Progenitor cell of endocrine pancreas (in vitro differentiated cells): Measurements from ENCODE around the gene ANKS1B. TPM values are rescaled to one million over a fixed set of nuclear protein-coding genes. Genes with fewer than 3 reads are reported as not detected.
A peak's percentile ranks its signal among the peaks of the same experiment; 100 is the strongest.

Experiments
- DNase-seq: peaks from one replicate; pipeline ENCODE4 v3.0.0; 2021; ENCODE audit warnings: low spot score; ENCODE audit not compliant: unreplicated experiment
- H3K27ac Mint-ChIP-seq: 2 replicates; pipeline ENCODE4 v1.8.0; 2021; ENCODE audit warnings: mild to moderate bottlenecking, moderate library complexity, mixed read lengths
- H3K27me3 Mint-ChIP-seq: 2 replicates; pipeline ENCODE4 v1.8.0; 2021; ENCODE audit warnings: mixed read lengths
- H3K36me3 Mint-ChIP-seq: 2 replicates; pipeline ENCODE4 v1.8.0; 2022; ENCODE audit warnings: mixed read lengths; ENCODE audit not compliant: insufficient read depth
- H3K4me1 Mint-ChIP-seq: 2 replicates; pipeline ENCODE4 v1.8.0; 2021; ENCODE audit warnings: low read depth, mixed read lengths
- H3K4me3 Mint-ChIP-seq: 2 replicates; pipeline ENCODE4 v1.8.0; 2021; ENCODE audit warnings: low read depth, mild to moderate bottlenecking, moderate library complexity, mixed read lengths
- H3K9me3 Mint-ChIP-seq: 2 replicates; pipeline ENCODE4 v1.8.0; 2021; ENCODE audit warnings: low read depth, mixed read lengths
- total RNA-seq: library from RNA; stranded (reverse); gene quantifications from 2 replicates; pipeline ENCODE4 v1.2.1, GENCODE V29; 2021
- TF ChIP-seq, protein P1 (sequence below): fragments of 200-600 bp; sonication (generic); IDR thresholded peaks from one replicate; pipeline ENCODE4 v1.5.0; 2021; ENCODE audit warnings: antibody characterized with exemption, mild to moderate bottlenecking; ENCODE audit not compliant: unreplicated experiment

ANKS1B gene
- total RNA-seq, 1 donor from 2014 or later = 10.1 TPM

DNA sequence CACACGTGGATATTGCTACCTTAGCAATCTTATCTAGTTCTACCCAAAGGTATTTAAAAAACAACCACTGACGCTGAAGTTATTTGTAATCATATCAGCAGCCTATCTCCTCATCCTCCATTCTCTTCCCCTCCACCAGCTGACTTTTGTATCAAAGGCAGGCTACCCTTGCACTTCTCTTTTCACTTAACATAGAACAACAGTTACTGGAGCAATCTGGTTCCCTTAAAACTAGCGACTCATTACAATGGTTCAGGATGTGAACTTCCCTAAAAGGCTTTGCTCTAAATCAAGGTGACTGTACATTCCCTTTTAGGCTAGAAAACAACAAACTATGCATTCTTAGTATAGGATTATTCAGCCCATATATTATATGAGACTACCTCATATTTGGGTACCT is 935.0 kb downstream of the ANKS1B start:
- Mint-ChIP-seq H3K4me3 (no peak overlapping the region), H3K36me3 (peaks cover 5% of the 10 kb centered on the region), H3K4me1 (no peaks in the 10 kb centered on the region), H3K27me3 (no peaks in the 10 kb centered on the region), H3K27ac (no peak overlapping the region), H3K9me3 (peaks cover 18% of the 10 kb centered on the region)
- TF ChIP-seq, protein P1, sequence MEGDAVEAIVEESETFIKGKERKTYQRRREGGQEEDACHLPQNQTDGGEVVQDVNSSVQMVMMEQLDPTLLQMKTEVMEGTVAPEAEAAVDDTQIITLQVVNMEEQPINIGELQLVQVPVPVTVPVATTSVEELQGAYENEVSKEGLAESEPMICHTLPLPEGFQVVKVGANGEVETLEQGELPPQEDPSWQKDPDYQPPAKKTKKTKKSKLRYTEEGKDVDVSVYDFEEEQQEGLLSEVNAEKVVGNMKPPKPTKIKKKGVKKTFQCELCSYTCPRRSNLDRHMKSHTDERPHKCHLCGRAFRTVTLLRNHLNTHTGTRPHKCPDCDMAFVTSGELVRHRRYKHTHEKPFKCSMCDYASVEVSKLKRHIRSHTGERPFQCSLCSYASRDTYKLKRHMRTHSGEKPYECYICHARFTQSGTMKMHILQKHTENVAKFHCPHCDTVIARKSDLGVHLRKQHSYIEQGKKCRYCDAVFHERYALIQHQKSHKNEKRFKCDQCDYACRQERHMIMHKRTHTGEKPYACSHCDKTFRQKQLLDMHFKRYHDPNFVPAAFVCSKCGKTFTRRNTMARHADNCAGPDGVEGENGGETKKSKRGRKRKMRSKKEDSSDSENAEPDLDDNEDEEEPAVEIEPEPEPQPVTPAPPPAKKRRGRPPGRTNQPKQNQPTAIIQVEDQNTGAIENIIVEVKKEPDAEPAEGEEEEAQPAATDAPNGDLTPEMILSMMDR = no peak
- no peak for DNase-seq

DNA sequence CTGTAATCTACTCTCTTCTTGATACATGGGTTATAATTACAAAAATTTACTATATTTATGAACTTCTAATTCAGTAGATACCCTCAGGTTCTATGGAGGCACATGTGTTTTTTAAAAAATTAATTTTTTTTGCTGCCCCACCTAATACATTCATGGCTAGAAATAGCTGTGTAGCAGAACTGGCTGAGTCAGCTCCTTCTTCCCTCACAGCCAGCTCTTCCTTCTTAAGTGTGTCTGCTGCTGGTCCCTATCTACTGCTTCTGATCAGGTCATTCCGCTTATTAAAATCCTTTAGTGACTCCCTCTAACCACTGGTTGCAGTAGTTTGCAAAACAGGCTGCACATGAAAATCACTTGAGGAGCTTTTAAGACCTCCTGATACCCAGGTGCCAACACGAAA is 939.6 kb downstream of the ANKS1B start:
- H3K9me3 Mint-ChIP-seq = peaks cover 18% of the 10 kb centered on the region
- H3K36me3 Mint-ChIP-seq = peaks cover 5% of the 10 kb centered on the region
- TF ChIP-seq, protein P1 = no peak
- H3K4me3 Mint-ChIP-seq = no peak overlapping the region
- H3K4me1 Mint-ChIP-seq = peaks cover 4% of the 10 kb centered on the region
- no peak overlapping the region for H3K27ac Mint-ChIP-seq
- no peaks in the 10 kb centered on the region for H3K27me3 Mint-ChIP-seq
- DNase-seq = no peak

DNA sequence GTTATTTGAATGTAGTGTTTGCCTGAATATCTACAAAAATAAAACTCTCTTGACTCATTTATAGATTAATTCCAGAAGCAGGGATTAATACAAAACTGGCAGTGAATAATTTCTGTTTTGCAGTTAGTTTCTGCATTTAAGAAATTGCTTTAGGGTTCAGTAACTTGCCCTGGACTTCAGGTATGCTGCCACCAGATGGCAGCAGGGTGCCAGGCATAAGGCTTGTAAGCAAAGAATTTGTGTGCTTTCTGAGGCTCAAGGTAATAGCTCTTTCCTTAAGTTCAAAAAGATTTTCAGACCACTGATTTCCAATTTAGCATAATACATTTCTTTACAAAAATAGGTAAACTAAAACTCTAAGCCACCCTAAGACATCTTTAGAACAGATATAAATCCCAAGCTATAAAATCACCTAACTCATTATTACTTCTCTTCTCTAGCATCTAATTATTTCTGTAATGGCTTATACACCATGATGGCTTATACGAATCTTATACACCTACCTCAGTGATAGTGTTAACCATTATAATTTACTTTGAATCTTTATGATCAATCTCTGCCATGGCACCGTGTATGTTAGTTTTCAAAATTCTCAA is 941.3 kb downstream of the ANKS1B start:
- Mint-ChIP-seq H3K4me3 (no peak overlapping the region), H3K27me3 (no peaks in the 10 kb centered on the region), H3K36me3 (peaks cover 5% of the 10 kb centered on the region), H3K9me3 (peaks cover 16% of the 10 kb centered on the region), H3K27ac (no peak overlapping the region), H3K4me1 (peaks cover 4% of the 10 kb centered on the region)
- peak; percentile 60 for DNase-seq
- TF ChIP-seq, protein P1 = peak; percentile 96

DNA sequence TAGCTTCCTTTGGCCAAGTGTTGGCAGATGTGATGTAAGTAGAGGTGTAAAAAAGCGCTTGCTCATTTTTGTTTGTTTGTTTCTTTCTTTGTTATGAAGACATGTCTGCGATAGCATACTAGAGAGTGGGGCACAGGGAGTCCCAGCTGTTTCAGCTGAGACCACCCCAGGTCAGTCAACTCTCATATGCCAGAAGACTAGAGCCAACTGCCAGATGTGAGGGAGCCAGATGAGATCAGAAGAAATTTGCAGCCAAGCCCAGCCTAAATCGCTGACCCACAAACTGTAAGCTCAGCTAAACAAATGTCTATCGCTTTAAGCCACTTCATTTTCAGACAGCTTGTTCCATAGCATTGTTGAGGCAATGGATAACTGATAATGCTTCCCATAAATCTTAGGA is 942.5 kb downstream of the ANKS1B start:
- no peak overlapping the region for H3K27ac Mint-ChIP-seq
- H3K27me3 Mint-ChIP-seq = no peaks in the 10 kb centered on the region
- peaks cover 4% of the 10 kb centered on the region for H3K9me3 Mint-ChIP-seq
- TF ChIP-seq, protein P1 = no peak
- DNase-seq = no peak
- peaks cover 4% of the 10 kb centered on the region for H3K4me1 Mint-ChIP-seq
- no peak overlapping the region for H3K4me3 Mint-ChIP-seq
- H3K36me3 Mint-ChIP-seq = peaks cover 2% of the 10 kb centered on the region

DNA sequence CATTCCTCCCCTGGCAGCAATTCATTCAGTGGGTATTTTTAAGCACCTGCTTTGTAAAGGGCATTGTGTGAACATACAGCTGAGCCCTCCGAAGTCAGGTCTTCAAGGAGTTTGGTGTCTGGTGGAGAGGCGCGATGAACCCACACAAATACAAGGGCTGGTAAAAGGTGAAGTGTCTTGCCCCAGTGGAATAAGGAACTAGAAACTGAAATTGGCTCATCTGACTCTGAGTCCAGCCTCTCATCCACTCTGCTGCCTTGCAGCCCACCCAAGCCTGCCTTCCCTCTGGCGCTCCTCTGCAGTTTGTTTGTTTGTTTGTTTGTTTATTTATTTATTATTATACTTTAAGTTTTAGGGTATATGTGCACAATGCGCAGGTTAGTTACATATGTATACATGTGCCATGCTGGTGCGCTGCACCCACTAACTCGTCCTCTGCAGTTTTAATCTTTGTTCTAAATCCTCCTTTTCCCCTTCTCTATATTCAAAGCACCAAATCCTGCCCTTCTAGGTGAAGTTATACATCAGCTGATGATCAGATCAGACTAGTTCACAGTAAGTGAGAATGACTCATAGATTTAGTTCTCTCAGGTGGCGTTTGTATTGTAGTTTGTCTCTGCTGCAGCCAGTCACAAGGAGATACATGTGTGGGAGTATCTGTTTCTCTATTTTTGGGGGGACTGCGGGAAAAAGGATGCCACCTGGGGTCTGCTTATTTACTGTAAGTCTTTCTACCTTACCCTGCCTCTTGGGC is 945.2 kb downstream of the ANKS1B start:
- H3K4me1 Mint-ChIP-seq = peaks cover 4% of the 10 kb centered on the region
- no peaks in the 10 kb centered on the region for H3K9me3 Mint-ChIP-seq
- no peak for DNase-seq
- H3K4me3 Mint-ChIP-seq = no peak overlapping the region
- TF ChIP-seq, protein P1 = no peak
- no peaks in the 10 kb centered on the region for H3K36me3 Mint-ChIP-seq
- H3K27ac Mint-ChIP-seq = no peak overlapping the region
- no peaks in the 10 kb centered on the region for H3K27me3 Mint-ChIP-seq
